ENCODE results near the gene FALEC. TPM values are rescaled to one million over a fixed set of nuclear protein-coding genes. Genes with fewer than 3 reads are reported as not detected.

FALEC gene
- total RNA-seq, 1 donor from 2014 or later, result not detected

DNA sequence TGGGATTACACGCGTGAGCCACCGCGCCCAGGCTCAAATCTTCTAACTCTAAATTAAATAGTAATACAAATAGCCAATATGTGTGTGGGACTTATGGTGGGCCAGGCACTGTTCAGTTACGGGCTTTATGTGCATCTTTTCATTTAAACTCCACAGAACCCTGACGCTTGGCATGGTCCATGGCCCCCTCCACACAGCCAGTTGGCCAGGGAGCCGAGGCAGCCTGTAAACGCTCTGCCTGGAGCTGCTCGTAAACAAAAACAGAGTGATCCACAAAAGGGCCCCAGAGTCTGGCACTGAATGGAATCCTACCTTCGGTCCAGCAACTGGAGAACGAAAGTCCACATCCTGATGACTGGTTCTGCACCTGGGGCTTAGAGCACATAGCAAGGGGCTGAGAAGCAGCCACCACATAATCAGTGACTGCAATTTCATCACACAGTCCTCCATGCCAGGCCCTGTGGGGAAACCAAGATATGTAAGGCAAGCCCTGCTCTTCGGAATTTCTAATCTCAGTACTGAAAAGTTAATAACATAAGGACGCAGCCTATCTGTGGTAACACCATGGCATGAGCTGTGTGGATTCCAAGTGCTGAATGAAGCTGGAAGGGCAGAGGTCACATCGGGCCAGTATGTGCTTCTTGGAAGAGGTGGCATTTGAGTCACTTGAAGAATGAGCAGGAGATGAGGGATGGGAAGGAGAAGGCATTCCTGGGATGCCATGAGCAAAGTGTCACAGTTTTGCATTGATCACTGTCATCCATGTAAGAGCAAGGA lies 20.1 kb downstream of the FALEC start:
- no peaks in the 10 kb centered on the region for H3K9me3 Mint-ChIP-seq (ENCODE audit: low read depth)
- H3K36me3 Mint-ChIP-seq (ENCODE audit: low read depth), result no peaks in the 10 kb centered on the region
- no peak for TF ChIP-seq CTCF (IDR thresholded peaks at IDR 0.05)
- H3K4me3 Mint-ChIP-seq (ENCODE audit: unreplicated experiment), result no peak overlapping the region
- DNase-seq (ENCODE audit: low spot score), result no peak
- H3K27ac Mint-ChIP-seq (ENCODE audit: unreplicated experiment), result no peak overlapping the region
- peaks cover 32% of the 10 kb centered on the region for H3K4me1 Mint-ChIP-seq (ENCODE audit: low read depth)
- no peaks in the 10 kb centered on the region for H3K27me3 Mint-ChIP-seq (ENCODE audit: low read depth)

GRCh38 chr1:150536836-150537731 lies 21.5 kb downstream of the FALEC start:
- Mint-ChIP-seq H3K27me3 (ENCODE audit: low read depth) (no peaks in the 10 kb centered on the region), H3K4me3 (ENCODE audit: unreplicated experiment) (no peak overlapping the region), H3K36me3 (ENCODE audit: low read depth) (no peaks in the 10 kb centered on the region), H3K9me3 (ENCODE audit: low read depth) (no peaks in the 10 kb centered on the region), H3K4me1 (ENCODE audit: low read depth) (peaks cover 32% of the 10 kb centered on the region), H3K27ac (ENCODE audit: unreplicated experiment) (peak overlapping the region; percentile 86)
- no peak for DNase-seq (ENCODE audit: low spot score)
- no peak for TF ChIP-seq CTCF (IDR thresholded peaks at IDR 0.05)

DNA sequence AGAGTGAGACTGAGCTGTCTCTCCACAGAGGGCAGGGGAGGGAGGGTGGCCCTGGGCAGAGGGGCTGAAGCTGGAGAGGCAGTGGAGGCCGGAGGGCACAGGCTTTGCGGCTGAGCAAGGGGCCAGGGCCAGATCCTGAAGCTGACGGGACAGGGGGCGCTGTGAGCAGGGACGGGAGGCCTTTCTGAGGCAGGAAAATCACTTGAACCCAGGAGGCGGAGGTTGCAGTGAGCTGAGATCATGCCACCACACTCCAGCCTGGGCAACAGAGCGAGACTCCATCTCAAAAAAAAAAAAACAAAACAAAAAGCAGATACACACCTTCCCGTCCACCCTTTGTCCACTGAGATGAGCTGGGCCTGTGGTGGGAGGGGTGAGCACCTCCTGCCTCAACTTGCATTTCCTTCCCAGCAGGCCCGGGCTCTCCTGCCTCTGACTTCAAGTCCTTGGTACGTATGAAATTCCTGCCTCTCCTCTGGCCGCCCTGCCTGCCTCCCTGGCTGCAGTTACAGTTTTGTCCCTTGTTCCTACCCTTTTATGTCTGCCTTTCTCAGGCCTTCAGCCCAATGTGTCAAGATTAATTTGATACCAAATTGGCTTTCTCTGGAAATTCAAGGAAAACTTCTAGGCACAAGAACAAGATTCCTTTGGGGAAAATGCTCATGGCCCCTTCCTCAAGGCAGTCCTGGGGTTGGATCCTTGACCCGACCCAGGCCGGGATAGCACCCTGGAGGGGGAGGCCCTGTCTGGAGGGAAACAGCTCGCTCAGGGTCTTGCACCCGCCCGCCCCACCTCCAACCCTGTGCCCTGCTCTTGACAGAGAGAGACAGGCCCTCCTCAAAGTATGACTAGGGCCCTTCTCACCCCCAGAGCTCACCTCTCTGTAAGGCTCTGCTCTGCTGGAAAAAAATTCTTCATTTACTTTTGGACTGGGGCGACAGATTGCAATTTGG lies 22.5 kb downstream of the FALEC start:
- TF ChIP-seq CTCF (IDR thresholded peaks at IDR 0.05), result peak; percentile 48
- no peaks in the 10 kb centered on the region for H3K36me3 Mint-ChIP-seq (ENCODE audit: low read depth)
- H3K4me1 Mint-ChIP-seq (ENCODE audit: low read depth), result peaks cover 25% of the 10 kb centered on the region
- peak overlapping the region; percentile 86 for H3K27ac Mint-ChIP-seq (ENCODE audit: unreplicated experiment)
- H3K9me3 Mint-ChIP-seq (ENCODE audit: low read depth), result no peaks in the 10 kb centered on the region
- no peaks in the 10 kb centered on the region for H3K27me3 Mint-ChIP-seq (ENCODE audit: low read depth)
- no peak for DNase-seq (ENCODE audit: low spot score)
- no peak overlapping the region for H3K4me3 Mint-ChIP-seq (ENCODE audit: unreplicated experiment)

DNA sequence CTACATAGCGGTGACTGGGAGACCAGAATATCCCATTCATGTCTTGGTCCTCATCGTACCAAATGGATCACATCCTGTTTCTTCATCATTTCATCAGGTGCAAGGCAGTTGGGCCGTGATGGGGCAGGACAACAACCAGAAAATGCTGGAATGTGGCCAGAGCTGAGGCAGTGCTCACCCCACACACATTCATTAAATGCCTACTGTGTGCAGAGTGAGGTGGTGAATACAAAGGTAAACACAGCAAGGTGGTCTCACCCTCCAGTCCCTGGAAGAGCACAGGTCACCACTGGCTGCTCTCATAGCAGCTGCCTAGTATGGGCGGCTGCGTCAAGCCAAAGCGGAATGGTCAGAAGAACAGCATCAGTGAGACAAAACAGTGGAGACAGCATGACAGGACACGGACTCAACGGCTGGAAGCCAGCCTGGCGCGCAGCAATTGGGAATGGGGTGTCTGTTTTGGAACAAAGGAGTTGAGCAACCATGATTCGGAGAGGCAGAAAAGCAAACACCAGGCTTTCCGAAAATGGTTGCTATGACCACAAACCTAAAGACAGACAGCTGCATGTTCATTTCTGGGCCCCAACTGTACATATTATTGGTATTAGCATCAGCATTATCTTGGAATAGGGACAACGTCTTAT lies 28.1 kb downstream of the FALEC start:
- DNase-seq (ENCODE audit: low spot score), result no peak
- Mint-ChIP-seq H3K9me3 (ENCODE audit: low read depth) (no peaks in the 10 kb centered on the region), H3K27ac (ENCODE audit: unreplicated experiment) (no peak overlapping the region), H3K4me1 (ENCODE audit: low read depth) (peaks cover 7% of the 10 kb centered on the region), H3K36me3 (ENCODE audit: low read depth) (no peaks in the 10 kb centered on the region), H3K27me3 (ENCODE audit: low read depth) (no peaks in the 10 kb centered on the region), H3K4me3 (ENCODE audit: unreplicated experiment) (no peak overlapping the region)
- no peak for TF ChIP-seq CTCF (IDR thresholded peaks at IDR 0.05)
